ENCODE results near the gene FREM3.
"Not testable (repeated sequence)": the region's sequence is repeated elsewhere in the genome, so short reads cannot be mapped to it uniquely, and the experiment has no call there.

FREM3 gene

GRCh38 chr4:143726714-143727113 lies 26.2 kb upstream of the FREM3 start:
- Histone ChIP-seq H3K79me2 (ENCODE audit: insufficient read depth, low read length) (no peaks in the 10 kb centered on the region), H3K9ac (ENCODE audit: low read length) (no peak overlapping the region), H3K27me3 (ENCODE audit: low read length) (no peaks in the 10 kb centered on the region), H3K4me2 (ENCODE audit: low read depth, low read length, poor library complexity, severe bottlenecking) (no peak overlapping the region), H3F3A (ENCODE audit: insufficient read depth) (no peaks in the 10 kb centered on the region), H4K20me1 (ENCODE audit: low read depth, low read length) (no peaks in the 10 kb centered on the region), H3K9me2 (replicated peaks; ENCODE audit: insufficient read depth, low read length) (no peaks in the 10 kb centered on the region), H2AFZ (ENCODE audit: low read depth, low read length, severe bottlenecking) (no peak overlapping the region), H3K36me3 (ENCODE audit: low read length) (no peaks in the 10 kb centered on the region), H3K9me3 (ENCODE audit: insufficient read depth, low read length) (no peaks in the 10 kb centered on the region), H3K4me3 (ENCODE audit: insufficient read depth, low read length, poor library complexity, severe bottlenecking) (no peak overlapping the region), H3K27ac (ENCODE audit: low read depth, low read length) (no peak overlapping the region)
- no peak for TF ChIP-seq EZH2phosphoT487 (conservative IDR thresholded peaks at IDR 0.05; ENCODE audit: low read length)

GRCh38 chr4:143721317-143721716 lies 20.8 kb upstream of the FREM3 start:
- H3K9me3 ChIP-seq (ENCODE audit: insufficient read depth, low read length): no peaks in the 10 kb centered on the region
- no peak for TF ChIP-seq CTCF (IDR thresholded peaks at IDR 0.05; ENCODE audit: insufficient read depth, low read length, poor library complexity, severe bottlenecking)
- no peak for TF ChIP-seq EZH2phosphoT487 (conservative IDR thresholded peaks at IDR 0.05; ENCODE audit: low read length)
- H3K9me2 ChIP-seq (replicated peaks; ENCODE audit: insufficient read depth, low read length): no peaks in the 10 kb centered on the region
- no peaks in the 10 kb centered on the region for H3K36me3 ChIP-seq (ENCODE audit: low read length)
- no peak overlapping the region for H3K4me2 ChIP-seq (ENCODE audit: low read depth, low read length, poor library complexity, severe bottlenecking)
- no peaks in the 10 kb centered on the region for H3K27me3 ChIP-seq (ENCODE audit: low read length)
- H3K4me3 ChIP-seq (ENCODE audit: insufficient read depth, low read length, poor library complexity, severe bottlenecking): no peak overlapping the region
- H3K9ac ChIP-seq (ENCODE audit: low read length): no peak overlapping the region
- H2AFZ ChIP-seq (ENCODE audit: low read depth, low read length, severe bottlenecking): no peak overlapping the region
- H3K27ac ChIP-seq (ENCODE audit: low read depth, low read length): no peak overlapping the region
- H3K79me2 ChIP-seq (ENCODE audit: insufficient read depth, low read length): no peaks in the 10 kb centered on the region
- no peaks in the 10 kb centered on the region for H3F3A ChIP-seq (ENCODE audit: insufficient read depth)
- H4K20me1 ChIP-seq (ENCODE audit: low read depth, low read length): no peaks in the 10 kb centered on the region

GRCh38 chr4:143718748-143719147 lies 18.3 kb upstream of the FREM3 start:
- H3K4me3 ChIP-seq (ENCODE audit: insufficient read depth, low read length, poor library complexity, severe bottlenecking); H3K9ac ChIP-seq (ENCODE audit: low read length); H3K4me2 ChIP-seq (ENCODE audit: low read depth, low read length, poor library complexity, severe bottlenecking); H3K27ac ChIP-seq (ENCODE audit: low read depth, low read length); H3K27me3 ChIP-seq (ENCODE audit: low read length); H3K9me2 ChIP-seq (replicated peaks; ENCODE audit: insufficient read depth, low read length); H2AFZ ChIP-seq (ENCODE audit: low read depth, low read length, severe bottlenecking); H3K9me3 ChIP-seq (ENCODE audit: insufficient read depth, low read length); H4K20me1 ChIP-seq (ENCODE audit: low read depth, low read length); H3K79me2 ChIP-seq (ENCODE audit: insufficient read depth, low read length); H3F3A ChIP-seq (ENCODE audit: insufficient read depth); H3K36me3 ChIP-seq (ENCODE audit: low read length): not testable (repeated sequence)

GRCh38 chr4:143713955-143714625 lies 13.6 kb upstream of the FREM3 start:
- no peaks in the 10 kb centered on the region for H3K27me3 ChIP-seq (ENCODE audit: low read length)
- H3K27ac ChIP-seq (ENCODE audit: low read depth, low read length): no peak overlapping the region
- no peak overlapping the region for H3K9ac ChIP-seq (ENCODE audit: low read length)
- H3K9me2 ChIP-seq (replicated peaks; ENCODE audit: insufficient read depth, low read length): no peaks in the 10 kb centered on the region
- no peaks in the 10 kb centered on the region for H3F3A ChIP-seq (ENCODE audit: insufficient read depth)
- H3K4me3 ChIP-seq (ENCODE audit: insufficient read depth, low read length, poor library complexity, severe bottlenecking): no peak overlapping the region
- no peaks in the 10 kb centered on the region for H3K9me3 ChIP-seq (ENCODE audit: insufficient read depth, low read length)
- no peaks in the 10 kb centered on the region for H4K20me1 ChIP-seq (ENCODE audit: low read depth, low read length)
- TF ChIP-seq CTCF (IDR thresholded peaks at IDR 0.05; ENCODE audit: insufficient read depth, low read length, poor library complexity, severe bottlenecking): no peak
- no peak for TF ChIP-seq EZH2phosphoT487 (conservative IDR thresholded peaks at IDR 0.05; ENCODE audit: low read length)
- no peaks in the 10 kb centered on the region for H3K79me2 ChIP-seq (ENCODE audit: insufficient read depth, low read length)
- no peaks in the 10 kb centered on the region for H3K36me3 ChIP-seq (ENCODE audit: low read length)
- no peak overlapping the region for H2AFZ ChIP-seq (ENCODE audit: low read depth, low read length, severe bottlenecking)
- no peak overlapping the region for H3K4me2 ChIP-seq (ENCODE audit: low read depth, low read length, poor library complexity, severe bottlenecking)

All from SU-DHL-6 (cell line).